HL-60 (cell line): Measurements from ENCODE around the gene MRPL32.

Source experiments
- DNase-seq, 2 experiments: peaks; one replicate each; pipeline ENCODE4 v3.0.0-alpha.2; 2010 to 2020; ENCODE audit warnings: low read depth in 1 of 2, low spot score in 1 of 2
- H3K27ac ChIP-seq: fragments of 250-450 bp; sonication (Bioruptor Pico); replicated peaks from 2 replicates; pipeline ENCODE4 v1.5.1; 2020; ENCODE audit warnings: mild to moderate bottlenecking, moderate library complexity
- H3K27me3 ChIP-seq: fragments of 250-450 bp; sonication (Bioruptor Pico); 2 replicates; pipeline ENCODE4 v1.5.1; 2021; ENCODE audit warnings: mild to moderate bottlenecking, moderate library complexity; ENCODE audit not compliant: insufficient read depth, poor library complexity, severe bottlenecking
- H3K4me3 ChIP-seq: replicated peaks from 2 replicates; pipeline ENCODE4 v1.5.1; 2011; ENCODE audit warnings: mild to moderate bottlenecking, control low read depth, low read length; ENCODE audit not compliant: insufficient read depth
- GABPA ChIP-seq: IDR thresholded peaks from 2 replicates; pipeline ENCODE4 v1.6.1; 2012; ENCODE audit warnings: low read depth
- POLR2AphosphoS5 ChIP-seq: IDR thresholded peaks from 2 replicates; pipeline ENCODE4 v1.6.1; 2012; ENCODE audit warnings: low read depth
- SPI1 ChIP-seq: IDR thresholded peaks from 2 replicates; pipeline ENCODE4 v1.6.1; 2012; ENCODE audit warnings: low read depth, mild to moderate bottlenecking, borderline replicate concordance
- TF ChIP-seq, protein P1 (sequence below): IDR thresholded peaks from one replicate; pipeline ENCODE4 v1.5.1; 2011; ENCODE audit warnings: low read length, control low read depth, inconsistent platforms; ENCODE audit not compliant: insufficient read depth
- TF ChIP-seq, protein P2 (sequence below): IDR thresholded peaks from 2 replicates; pipeline ENCODE4 v1.6.1; 2012; ENCODE audit warnings: low read depth; ENCODE audit not compliant: insufficient replicate concordance

The MRPL32 gene

DNA sequence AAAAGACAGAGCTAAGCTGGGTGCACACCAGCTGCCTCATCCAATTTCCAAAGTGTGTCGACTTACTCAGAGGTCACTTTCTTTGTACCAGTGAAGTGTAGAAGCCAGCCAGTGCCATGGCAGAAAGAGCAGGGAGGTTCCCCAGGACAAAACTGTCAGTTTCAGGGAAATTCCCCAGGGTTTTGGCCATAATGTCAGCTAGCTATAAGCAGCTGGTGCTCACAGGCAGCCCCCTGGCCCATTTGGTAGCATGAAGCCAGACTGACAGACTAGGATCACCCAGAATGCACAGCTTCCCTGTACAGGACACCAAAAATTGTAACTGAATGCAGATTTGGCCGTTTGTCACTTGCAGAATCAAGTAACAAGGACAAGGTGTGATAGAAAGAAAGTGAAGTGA is 28.6 kb downstream of the MRPL32 start:
- TF ChIP-seq, protein P1, sequence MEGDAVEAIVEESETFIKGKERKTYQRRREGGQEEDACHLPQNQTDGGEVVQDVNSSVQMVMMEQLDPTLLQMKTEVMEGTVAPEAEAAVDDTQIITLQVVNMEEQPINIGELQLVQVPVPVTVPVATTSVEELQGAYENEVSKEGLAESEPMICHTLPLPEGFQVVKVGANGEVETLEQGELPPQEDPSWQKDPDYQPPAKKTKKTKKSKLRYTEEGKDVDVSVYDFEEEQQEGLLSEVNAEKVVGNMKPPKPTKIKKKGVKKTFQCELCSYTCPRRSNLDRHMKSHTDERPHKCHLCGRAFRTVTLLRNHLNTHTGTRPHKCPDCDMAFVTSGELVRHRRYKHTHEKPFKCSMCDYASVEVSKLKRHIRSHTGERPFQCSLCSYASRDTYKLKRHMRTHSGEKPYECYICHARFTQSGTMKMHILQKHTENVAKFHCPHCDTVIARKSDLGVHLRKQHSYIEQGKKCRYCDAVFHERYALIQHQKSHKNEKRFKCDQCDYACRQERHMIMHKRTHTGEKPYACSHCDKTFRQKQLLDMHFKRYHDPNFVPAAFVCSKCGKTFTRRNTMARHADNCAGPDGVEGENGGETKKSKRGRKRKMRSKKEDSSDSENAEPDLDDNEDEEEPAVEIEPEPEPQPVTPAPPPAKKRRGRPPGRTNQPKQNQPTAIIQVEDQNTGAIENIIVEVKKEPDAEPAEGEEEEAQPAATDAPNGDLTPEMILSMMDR: no peak
- no peak for TF ChIP-seq GABPA
- TF ChIP-seq POLR2AphosphoS5: no peak
- TF ChIP-seq, protein P2, sequence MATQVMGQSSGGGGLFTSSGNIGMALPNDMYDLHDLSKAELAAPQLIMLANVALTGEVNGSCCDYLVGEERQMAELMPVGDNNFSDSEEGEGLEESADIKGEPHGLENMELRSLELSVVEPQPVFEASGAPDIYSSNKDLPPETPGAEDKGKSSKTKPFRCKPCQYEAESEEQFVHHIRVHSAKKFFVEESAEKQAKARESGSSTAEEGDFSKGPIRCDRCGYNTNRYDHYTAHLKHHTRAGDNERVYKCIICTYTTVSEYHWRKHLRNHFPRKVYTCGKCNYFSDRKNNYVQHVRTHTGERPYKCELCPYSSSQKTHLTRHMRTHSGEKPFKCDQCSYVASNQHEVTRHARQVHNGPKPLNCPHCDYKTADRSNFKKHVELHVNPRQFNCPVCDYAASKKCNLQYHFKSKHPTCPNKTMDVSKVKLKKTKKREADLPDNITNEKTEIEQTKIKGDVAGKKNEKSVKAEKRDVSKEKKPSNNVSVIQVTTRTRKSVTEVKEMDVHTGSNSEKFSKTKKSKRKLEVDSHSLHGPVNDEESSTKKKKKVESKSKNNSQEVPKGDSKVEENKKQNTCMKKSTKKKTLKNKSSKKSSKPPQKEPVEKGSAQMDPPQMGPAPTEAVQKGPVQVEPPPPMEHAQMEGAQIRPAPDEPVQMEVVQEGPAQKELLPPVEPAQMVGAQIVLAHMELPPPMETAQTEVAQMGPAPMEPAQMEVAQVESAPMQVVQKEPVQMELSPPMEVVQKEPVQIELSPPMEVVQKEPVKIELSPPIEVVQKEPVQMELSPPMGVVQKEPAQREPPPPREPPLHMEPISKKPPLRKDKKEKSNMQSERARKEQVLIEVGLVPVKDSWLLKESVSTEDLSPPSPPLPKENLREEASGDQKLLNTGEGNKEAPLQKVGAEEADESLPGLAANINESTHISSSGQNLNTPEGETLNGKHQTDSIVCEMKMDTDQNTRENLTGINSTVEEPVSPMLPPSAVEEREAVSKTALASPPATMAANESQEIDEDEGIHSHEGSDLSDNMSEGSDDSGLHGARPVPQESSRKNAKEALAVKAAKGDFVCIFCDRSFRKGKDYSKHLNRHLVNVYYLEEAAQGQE: no peak
- no peak for TF ChIP-seq SPI1
- Histone ChIP-seq H3K27me3 (no peaks in the 10 kb centered on the region), H3K4me3 (no peak overlapping the region), H3K27ac (no peak overlapping the region)
- DNase-seq: no peak

DNA sequence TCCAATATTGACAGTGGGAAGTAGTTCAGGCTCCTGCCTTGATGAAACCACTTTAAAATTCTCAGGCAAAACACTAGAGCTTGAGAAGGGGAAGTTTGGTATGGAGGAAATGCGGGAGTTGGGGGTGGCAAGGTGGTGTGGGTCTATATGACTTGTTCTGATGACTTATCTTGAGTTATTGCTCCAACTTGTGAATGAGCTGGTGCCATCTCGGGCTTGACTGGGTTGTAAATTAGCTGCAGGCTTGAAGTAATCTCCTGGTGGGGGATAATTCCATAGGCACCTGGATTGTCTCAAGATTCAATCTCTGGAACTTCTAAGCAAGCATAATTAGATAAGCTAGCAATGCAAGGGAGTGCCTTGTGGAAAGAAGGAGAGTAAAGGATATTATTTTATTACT is 29.0 kb downstream of the MRPL32 start:
- Histone ChIP-seq H3K27ac (no peak overlapping the region), H3K4me3 (no peak overlapping the region), H3K27me3 (no peaks in the 10 kb centered on the region)
- TF ChIP-seq POLR2AphosphoS5 (no peak), GABPA (no peak), SPI1 (no peak)
- TF ChIP-seq, protein P1: no peak
- TF ChIP-seq, protein P2: no peak
- DNase-seq: no peak

DNA sequence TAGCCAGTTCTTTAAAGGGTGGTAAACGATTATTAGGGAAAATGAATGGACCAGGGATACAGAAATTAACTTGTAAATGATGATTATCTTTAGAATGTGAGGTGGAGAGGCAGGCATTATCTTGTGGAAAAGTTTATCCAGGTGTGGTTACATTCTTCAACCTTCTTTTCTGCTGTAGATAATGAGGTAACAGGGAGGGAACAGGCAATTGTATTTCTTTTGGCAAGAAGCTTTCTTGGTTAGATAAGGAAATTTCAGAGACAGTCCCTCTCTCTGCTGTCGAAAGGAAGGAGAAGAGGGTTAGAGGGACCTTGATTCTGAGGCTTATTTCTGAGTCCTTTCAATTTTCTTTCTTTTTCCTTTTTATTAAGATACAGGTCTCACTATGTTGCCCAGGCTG is 32.1 kb downstream of the MRPL32 start:
- no peak for TF ChIP-seq POLR2AphosphoS5
- TF ChIP-seq, protein P2: no peak
- TF ChIP-seq, protein P1: no peak
- no peak for TF ChIP-seq SPI1
- TF ChIP-seq GABPA: no peak
- DNase-seq: no peak
- peaks cover 4% of the 10 kb centered on the region for H3K27me3 ChIP-seq
- no peak overlapping the region for H3K27ac ChIP-seq
- no peak overlapping the region for H3K4me3 ChIP-seq
